HG03039 (cell line): ENCODE results near the gene TSPAN5.
A peak's percentile ranks its signal among the peaks of the same experiment; 100 is the strongest.
"Not testable (repeated sequence)": the region's sequence is repeated elsewhere in the genome, so short reads cannot be mapped to it uniquely, and the experiment has no call there.

Experiments
- ATAC-seq: cut with Tn5 transposase; IDR thresholded peaks from one replicate; pipeline ENCODE4 v1.9.1; 2021; ENCODE audit warnings: mild to moderate bottlenecking, moderate library complexity; ENCODE audit not compliant: unreplicated experiment

Gene TSPAN5

DNA sequence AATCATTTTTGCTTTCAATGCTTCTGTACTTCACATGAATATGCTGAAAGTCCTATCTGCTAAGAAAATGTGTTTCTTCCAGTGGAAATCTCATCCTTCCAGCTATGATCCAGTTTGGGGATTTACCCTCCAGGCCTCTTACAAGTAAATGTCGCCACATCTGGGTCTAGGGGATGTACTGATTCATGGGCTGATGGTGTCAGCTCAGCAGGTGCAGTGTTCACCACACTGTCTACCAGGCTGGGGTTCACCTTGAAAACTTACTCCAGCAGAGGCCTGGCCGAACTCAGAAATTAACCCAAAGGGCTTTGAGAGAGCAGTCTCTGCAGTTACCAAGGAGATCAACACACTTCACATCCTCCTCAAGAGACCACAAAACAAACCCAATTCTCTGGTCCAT lies 154.3 kb downstream of the TSPAN5 start:
- no peak for ATAC-seq

DNA sequence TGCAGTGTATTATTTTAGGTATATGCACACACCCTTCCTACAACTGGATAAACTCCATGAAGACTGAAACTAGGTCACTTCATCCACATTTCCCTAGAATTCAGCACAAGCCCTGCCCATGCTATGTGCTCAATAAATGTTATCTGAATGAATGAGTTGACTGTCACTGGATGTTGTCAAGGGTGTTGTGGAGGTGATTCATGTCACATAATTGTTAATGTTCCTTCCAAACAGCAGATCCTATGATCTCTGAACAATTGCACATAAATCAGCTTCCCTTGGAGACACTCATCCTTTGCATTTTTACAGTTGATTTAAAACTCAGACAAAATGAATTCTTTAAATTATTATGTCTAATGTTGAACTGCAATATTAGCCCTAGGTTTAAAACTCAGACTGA lies 154.7 kb downstream of the TSPAN5 start:
- ATAC-seq = no peak

DNA sequence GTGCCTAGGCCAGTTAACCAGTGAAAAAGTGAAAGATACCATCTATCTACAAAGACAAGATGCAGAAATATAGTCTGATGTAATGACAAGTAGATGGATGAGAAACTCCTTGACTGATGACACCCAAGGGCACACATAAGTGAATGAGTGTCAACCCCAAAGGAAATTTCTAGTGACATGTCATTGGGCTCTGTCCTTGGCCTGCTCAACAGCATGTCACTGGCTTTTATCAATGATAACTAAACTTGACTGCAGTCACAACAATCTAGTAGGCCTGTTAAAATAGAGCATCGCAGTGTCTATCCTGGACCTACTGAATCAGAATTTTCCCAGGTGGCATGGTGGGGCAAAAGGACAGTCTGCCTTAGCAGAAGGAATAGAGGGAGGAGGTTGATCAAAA lies 155.8 kb downstream of the TSPAN5 start:
- ATAC-seq = no peak

DNA sequence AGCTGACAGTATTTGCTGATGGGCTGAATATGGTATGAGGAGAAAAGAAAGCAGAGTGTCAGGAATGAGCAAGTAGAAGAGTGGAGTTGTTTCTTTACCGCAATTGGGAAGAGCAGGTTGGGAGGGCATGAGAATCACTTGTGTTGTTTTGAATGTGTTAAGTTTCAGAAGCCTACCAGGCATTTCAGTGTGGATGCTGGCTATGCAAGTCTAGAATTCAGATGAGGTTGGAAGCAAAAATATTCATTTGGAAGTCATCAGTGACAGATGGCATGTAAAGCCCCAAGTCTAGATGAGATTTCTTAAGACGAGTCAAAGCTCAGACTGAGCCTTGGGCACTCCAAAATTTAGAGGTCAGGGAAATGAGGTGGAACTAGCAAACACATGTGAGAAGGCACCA lies 156.4 kb downstream of the TSPAN5 start:
- ATAC-seq = no peak

DNA sequence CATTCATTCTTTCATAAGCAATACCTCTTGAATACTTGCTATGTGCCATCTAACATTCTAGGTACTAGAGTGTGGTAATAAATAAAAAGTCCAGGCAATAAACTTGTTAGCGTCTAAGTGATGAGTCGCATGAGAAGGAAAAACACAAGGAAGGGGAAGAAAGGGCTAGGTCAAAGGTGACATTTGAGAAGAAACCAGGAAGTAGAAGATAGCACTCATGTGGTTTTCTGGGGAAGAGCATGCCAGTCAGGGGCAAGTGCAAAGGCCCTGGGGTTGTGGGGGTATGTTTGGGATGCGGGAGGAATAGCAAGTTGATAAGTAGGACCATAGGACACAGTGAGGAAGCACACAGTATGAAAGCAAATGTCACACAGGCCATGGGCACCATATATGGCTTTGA lies 157.0 kb downstream of the TSPAN5 start:
- no peak for ATAC-seq

DNA sequence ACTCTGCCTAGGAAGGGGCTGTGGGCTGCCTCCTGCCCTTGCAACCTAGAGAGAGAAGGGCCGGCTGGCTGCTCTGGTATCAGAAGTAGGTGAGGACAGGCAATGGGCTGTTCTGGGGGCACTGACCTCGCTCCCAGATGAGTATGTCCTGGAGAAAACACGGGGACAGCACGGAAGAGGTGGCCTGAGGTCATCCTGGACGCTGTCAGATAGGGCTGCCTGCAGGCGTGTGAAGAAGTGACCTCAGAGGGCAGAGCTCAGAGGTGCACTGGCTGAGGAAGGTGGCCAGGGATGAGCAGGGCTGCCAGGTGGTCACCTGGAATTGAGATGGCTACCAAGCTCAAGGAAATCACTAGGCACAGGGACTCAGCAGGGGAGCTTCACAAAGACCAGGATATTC lies 159.6 kb downstream of the TSPAN5 start:
- no peak for ATAC-seq

DNA sequence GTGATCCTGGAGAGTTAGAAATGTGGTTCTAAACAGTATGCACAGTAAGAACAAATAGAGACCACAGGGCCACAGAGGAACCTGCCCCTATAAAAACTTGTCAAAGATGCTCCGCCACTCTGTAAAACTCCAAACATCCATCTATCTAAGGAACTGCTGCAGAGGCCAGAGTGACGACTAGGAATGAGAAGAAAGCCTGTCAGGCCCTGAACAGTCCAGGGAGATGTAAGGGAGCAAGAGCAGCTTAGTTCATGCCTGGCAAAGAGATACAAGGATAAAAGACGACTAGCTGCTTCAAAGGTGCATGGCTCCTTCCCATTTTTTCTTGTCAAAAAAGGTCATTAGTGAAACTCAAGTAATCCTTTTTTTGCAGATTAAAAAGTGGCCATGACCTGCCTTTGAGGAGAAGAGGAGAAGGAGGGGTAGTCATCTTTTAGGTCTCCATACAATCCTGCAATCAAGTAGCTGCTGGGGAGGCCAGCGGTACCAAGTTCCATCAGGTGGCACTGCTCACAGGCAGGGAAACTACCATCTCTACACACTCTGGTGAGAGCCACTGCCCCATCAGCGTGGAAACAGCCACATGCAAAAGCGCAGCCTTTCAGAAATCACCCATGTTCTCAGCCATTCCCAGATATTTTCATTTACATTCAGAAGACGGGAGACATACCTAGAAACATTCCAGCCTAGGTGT lies 162.1 kb downstream of the TSPAN5 start:
- ATAC-seq = no peak

DNA sequence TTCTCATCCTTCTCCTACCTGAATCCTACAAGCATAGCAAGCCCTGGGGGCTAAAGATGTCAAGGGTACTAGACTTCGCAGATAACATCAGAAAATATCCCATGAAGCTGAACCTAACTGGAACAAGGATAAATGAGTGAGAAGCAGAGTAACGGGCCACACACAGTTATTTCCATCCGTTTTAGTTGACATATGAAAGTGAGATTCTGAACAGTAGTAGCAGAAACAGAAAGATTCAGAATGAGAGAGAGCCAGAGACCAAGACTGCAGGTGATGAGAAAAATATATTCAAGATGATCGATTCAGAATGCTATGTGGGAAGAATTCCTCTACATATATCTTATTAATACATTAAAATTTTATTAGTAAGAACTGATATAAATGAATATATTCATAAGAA lies 165.1 kb downstream of the TSPAN5 start:
- peak; percentile 70 for ATAC-seq

DNA sequence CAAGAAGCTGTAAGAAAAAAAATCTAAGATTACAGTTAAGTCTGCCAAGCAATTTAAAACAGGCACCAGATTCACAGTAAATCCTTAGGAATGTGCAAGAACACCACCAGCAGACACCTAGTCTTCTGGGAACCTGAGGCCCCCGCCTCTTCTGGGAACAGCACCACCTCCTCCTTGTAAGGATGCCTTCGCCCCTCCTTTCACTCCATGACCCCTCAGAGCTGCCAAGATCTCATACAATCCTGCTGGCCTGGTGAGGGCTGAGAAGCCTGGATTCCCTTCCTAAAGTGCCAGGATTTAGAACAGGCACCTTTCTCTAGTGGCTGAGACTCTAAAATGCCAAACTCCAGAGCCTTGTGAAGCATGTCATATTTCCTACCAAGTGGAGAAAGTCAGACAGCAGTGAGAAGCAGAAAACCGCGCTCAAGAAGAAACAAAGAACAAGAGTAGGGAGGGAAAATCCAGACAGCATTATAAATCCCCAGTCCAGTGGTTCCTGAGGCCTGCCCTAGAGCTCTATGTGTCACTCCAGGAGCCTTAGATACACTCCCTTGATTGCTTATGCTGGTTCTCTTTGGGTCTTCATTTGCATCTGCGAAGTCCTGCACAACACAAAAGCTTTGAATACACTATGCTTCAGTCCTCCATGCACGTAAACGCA lies 166.4 kb downstream of the TSPAN5 start:
- no peak for ATAC-seq

DNA sequence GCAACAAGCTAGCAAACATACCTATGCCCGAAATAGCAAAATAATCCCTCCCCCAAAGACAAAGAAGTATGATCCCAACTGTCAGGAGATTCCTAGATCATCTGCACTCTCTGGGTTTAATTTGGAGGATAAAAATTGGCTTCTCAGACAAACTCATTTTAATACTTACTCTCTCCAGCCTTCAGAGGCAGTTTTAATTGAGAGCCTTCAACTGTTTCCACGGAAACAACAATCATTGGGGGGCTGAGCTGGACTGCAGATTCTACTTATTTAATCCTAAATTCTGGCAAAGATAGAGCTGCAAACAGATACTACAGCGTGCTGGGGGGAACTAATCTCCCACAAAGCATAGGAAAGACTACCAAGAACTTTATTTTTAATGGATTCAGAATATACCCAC lies 168.2 kb downstream of the TSPAN5 start:
- no peak for ATAC-seq

DNA sequence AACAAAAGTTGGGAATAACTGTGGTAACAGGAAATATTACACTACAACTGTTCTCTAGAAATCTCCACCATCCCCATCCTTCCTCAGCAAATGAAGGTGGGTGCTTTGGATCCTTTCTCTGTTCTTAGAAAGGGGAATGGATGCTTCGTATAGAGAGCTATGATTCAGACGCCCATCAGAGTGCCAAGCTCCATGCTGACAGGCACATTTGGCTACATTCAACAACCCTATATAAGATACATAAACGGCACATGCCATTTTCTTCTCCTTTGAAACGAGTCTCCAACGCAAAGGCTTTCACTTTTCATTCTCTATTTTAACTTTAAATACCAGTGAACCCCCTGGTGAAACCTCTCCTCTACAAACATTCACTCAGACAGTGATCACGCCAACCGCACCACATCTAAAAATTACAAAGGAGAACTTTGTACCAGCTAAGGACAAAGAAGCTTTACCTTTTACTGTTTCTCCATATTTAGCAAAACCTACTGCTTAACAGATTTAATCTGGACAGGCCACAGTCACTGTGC lies 172.5 kb downstream of the TSPAN5 start:
- no peak for ATAC-seq

DNA sequence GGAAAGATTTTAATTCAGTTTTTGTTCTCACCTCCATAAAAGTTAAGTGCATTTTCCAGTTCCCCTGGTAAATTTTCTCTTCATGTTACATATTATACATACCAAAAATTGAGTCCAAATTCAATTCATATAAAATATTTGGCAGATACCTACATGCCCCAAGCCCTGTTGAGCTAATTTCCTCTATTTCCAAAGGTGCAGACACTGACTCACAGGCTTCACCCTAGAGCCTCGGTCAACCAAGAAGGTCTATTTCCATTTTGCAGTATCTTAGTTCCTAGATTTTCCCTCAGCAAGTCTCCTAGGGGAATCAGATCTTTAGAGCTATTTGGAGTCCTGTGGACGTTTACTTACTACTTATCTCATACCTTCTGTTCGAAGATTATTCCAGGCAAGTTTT lies 174.4 kb downstream of the TSPAN5 start:
- no peak for ATAC-seq

DNA sequence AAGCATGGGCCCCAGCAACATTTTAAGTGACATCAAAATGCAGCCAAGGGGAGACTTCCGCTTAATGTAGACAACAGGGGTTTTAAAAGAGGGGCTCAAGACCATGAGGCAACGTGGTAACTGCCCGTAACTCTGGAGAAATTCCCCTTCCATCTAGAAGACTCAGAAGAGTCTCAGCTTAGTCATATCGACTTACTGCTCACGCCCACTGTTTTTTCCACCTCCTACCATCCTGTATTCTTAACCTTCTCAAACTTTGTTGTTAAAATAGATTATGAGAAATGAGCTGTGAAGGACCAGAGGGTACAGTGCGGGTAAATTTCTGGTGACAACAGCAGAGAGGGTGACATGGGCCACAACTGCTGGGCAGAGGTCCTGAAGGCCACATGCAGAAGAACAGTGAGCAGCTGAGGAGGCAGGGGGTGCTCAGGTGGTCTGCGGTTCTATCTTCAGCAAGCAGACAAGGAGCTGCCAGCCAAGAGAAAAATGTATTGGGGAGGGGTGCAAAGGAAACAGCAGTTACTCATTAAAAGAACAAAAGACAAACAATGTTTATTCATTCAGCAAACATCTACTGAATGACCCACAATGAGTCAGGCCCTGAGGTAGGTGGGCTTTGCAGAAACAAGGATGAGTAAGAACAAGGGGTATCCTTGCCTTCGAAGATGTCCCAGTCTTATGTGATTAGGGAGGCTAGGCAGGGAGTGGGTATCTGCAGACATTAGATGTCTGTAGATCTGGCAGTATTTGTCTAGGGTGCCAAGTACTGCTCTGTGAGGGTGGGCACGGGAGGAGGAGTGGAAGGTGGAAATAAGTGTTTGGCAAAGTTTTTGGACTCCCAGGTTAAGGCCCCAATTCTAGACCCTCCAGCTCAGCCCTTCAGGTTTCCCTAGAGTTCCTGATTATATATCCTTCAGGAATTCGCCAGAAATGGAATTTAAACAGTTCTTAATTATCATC lies 175.3 kb downstream of the TSPAN5 start:
- ATAC-seq = peak; percentile 98

DNA sequence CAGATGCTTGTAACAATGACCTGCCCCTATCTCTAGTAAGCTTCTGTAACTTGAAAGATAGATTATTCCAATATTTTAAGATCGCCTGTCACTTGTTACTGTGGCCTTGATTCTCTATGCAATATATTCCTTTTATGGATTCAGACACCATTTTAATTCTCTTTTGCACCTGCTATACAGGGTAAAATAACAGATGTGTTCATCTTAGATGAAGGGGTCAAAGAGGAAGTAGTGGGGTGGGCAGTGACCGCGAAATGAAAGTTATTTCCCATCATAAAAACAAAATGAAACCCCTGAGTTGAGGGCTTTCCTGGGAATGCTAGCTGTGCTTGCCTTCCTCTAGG lies 175.9 kb downstream of the TSPAN5 start:
- peak; percentile 5 for ATAC-seq

DNA sequence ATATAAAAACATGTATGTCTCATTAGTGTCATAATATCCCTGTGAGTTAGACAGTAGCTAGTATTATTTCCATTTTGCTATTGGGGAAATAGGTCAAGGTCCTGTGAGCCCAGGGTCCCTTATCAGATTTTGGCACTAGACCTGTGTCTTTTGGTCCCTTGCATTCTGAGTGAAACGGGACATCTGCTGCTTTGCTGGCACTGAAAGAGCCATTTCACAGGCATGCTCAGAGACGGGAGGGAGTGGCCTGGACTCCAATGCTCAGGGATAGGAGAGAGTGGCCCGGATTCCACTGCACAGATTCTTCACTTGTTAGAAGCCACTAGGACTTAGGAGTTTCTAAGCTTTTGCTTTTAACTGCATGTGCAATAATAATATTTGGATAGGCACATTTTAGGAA lies 177.2 kb downstream of the TSPAN5 start:
- no peak for ATAC-seq

DNA sequence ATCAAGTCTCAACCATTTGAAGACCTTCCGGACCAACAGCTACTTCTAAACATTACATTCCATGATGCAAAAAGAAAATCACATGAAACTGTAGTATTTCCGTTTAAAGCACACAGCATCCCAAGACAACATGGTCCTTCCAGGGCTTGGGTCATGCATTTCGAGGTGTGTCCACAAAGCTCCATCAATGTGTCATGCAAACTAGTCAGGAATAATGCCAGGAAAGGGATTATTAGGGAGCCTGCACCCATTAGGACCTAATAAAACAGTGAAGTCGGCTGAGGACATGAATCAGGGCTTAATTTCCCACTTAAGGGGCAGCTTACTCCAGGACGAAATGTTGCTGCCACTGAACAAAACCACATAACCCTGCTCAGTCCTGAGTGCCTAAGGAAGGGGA lies 177.9 kb downstream of the TSPAN5 start:
- ATAC-seq = no peak

DNA sequence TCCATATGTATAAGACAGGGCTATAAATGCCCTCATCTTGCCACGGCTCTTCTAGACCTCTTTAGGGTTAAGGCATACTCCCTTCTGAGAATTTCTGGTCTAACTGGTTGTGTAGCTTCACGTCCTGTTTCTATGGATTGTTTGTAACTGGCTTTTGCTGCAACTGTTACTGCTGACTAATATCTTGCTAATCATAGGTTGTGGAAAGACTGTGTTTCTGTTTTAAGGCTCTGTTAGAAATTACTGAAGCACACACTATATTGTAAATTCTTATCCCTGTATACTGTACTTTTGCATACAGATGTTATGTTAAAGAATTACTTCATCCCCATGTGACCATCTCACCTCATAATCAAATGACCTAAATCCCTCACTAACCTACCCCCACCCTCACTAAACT lies 178.8 kb downstream of the TSPAN5 start:
- not testable (repeated sequence) for ATAC-seq

DNA sequence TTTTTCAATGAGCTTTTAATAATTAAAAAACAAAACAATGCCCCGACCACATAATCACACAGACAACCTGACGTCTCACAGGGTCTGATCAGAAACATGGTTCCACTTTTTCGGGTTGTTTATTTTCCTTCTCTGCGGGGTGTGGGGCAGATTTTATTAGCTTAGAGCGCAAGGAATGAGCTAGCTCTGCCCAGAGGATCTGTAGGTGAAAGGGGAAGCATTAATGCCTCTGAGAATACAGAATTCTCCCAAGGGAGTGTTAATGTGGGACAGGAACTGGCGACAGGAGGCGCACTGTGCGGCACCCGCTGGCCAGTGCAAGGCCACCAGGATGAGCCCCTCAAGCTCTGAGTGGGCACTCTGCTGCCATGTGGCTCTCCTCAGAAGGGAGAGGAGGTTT lies 181.5 kb downstream of the TSPAN5 start:
- ATAC-seq = no peak

DNA sequence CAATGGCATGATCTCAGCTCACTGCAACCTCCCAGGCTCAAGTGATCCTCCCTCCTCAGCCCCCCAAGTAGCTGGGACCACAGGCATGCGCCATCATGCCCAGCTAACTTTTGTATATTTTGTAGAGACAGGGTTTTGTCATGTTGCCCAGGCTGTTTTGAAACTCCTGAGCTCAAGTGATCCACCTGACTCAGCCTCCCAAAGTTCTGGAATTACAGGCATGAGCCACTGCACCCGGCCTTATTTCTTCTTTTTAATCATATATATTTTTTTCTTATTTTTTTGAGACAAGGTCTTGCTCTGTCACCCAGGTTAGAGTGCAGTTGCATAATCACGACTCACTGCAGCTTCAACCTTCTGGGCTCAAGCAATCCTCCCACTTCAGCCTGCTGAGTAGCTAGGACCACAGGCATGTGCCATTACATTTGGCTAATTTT lies 184.0 kb downstream of the TSPAN5 start:
- no peak for ATAC-seq

DNA sequence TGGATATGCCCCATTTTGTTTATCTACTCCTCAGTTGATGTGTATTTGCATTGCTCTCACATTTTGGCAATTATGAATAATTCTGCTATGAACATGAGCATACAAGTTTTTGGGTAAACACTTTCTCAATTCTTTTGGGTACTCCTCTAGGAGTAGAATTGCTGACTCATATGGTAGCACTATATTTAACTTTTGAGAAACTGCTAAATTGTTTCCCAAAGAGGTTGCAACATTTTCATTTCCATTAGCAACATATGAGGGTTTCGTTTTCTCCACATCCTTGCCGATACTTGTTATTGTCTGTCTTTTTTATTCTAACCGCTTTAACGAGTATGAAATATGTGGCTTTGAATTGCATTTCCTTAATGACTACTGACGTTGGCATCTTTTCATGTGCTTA lies 185.4 kb downstream of the TSPAN5 start:
- no peak for ATAC-seq

DNA sequence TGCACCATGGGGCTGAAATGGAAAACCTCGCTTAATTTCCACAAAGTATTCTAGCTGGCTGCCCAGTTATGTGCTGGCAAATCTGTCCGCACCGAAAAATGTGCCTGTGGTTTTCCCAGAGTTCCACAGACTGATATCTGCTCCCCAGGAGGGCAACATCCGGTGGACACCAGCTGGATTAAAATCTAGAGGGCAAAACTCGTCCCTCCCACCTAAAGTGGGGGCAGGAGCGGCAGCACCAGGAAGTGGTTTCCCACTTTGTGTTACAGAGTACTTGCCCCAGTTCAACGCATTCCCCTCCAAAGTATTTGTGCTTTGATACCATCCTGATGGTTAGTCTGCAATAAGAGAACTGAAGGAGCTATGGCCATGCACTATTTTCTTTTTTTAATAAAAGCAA lies 187.6 kb downstream of the TSPAN5 start:
- ATAC-seq = no peak

DNA sequence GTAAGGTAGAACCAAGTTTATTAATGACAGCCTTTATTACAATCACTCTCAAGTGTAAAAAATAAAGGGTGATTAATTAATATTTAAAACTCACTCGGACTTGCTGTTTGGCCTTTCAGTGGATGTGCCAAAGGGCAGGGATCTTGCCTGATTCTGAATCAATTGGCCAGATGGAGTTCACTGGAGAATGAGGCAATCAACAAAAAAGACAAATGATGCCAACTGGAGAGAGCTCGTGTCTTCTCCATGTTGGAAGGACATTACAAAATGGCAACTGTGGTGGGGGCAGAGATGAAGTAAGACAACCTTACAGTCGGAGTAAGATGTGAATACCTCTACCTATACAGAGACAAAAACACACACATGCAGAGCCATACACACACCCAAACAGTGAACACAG lies 188.0 kb downstream of the TSPAN5 start:
- no peak for ATAC-seq
